CD4-positive, alpha-beta T cell (primary cell): ENCODE results near the gene DTWD1. TPM values are rescaled to one million over a fixed set of nuclear protein-coding genes. Genes with fewer than 3 reads are reported as not detected.

ENCODE experiments used
- ATAC-seq: fragments of 200-7000 bp; cut with Tn5 transposase; one replicate; pipeline ENCODE4 v1.10.0; 2022; ENCODE audit warnings: mild to moderate bottlenecking; ENCODE audit not compliant: poor library complexity
- CTCF ChIA-PET: fragments of 350-600 bp; sonication (Branson Sonifier 250); formaldehyde crosslinking; loops from one replicate; lab custom pipeline; 2021; ENCODE audit warnings: antibody characterized with exemption, inconsistent platforms; lab: Charles Lee
- POLR2A ChIA-PET: fragments of 350-600 bp; sonication (Branson Sonifier 250); formaldehyde crosslinking; loops from one replicate; lab custom pipeline; 2021; ENCODE audit warnings: antibody characterized with exemption, inconsistent platforms; lab: Charles Lee
- DNase-seq, 14 experiments: peaks; one replicate each; pipeline ENCODE4 v3.0.0-alpha.2; 2013 to 2020; ENCODE audit warnings: mixed read lengths in 2 of 14
- H3K27ac ChIP-seq, 2 donors: one replicate each; pipeline versions ENCODE4 v1.5.1 to v1.7.0; 2013; ENCODE audit warnings: low read length in 2 of 2, low read depth in 1 of 2, mild to moderate bottlenecking in 1 of 2
- H3K27me3 ChIP-seq, 2 experiments: 1 replicate in 1 of 2; 2 replicates in 1 of 2; pipeline versions ENCODE4 v1.6.1 to v1.7.0; 2013; ENCODE audit warnings: low read length in 2 of 2, control low read depth in 1 of 2, mild to moderate bottlenecking in 1 of 2, moderate library complexity in 1 of 2; ENCODE audit not compliant: insufficient read depth in 2 of 2, control insufficient read depth in 1 of 2
- H3K36me3 ChIP-seq: one replicate; pipeline ENCODE4 v1.6.1; 2013; ENCODE audit warnings: low read length, control low read depth; ENCODE audit not compliant: insufficient read depth
- H3K4me1 ChIP-seq: one replicate; pipeline ENCODE4 v1.6.1; 2013; ENCODE audit warnings: low read length, control low read depth; ENCODE audit not compliant: insufficient read depth
- H3K4me3 ChIP-seq: one replicate; pipeline ENCODE4 v1.5.1; 2013; ENCODE audit warnings: mild to moderate bottlenecking, low read length, moderate library complexity
- H3K9me3 ChIP-seq, 2 experiments: 1 replicate in 1 of 2; 2 replicates in 1 of 2; pipeline versions ENCODE4 v1.6.1 to v1.7.0; 2013; ENCODE audit warnings: low read length in 2 of 2, mild to moderate bottlenecking in 2 of 2, control low read depth in 1 of 2, moderate library complexity in 1 of 2; ENCODE audit not compliant: control insufficient read depth in 1 of 2, insufficient read depth in 1 of 2
- H3K27ac Mint-ChIP-seq: one replicate; pipeline ENCODE4 v1.8.0; 2020; ENCODE audit warnings: mixed read lengths
- H3K27me3 Mint-ChIP-seq: one replicate; pipeline ENCODE4 v1.8.0; 2021; ENCODE audit warnings: mixed read lengths
- H3K36me3 Mint-ChIP-seq: one replicate; pipeline ENCODE4 v1.8.0; 2021; ENCODE audit warnings: low read depth, mixed read lengths
- H3K4me1 Mint-ChIP-seq: one replicate; pipeline ENCODE4 v1.8.0; 2021; ENCODE audit warnings: low read depth, mixed read lengths
- H3K4me3 Mint-ChIP-seq: one replicate; pipeline ENCODE4 v1.8.0; 2020; ENCODE audit warnings: mild to moderate bottlenecking, mixed read lengths
- H3K9me3 Mint-ChIP-seq: one replicate; pipeline ENCODE4 v1.8.0; 2020; ENCODE audit warnings: mixed read lengths
- CTCF ChIP-seq: fragments of 200-600 bp; IDR thresholded peaks from one replicate; pipeline ENCODE4 v1.8.0; 2022; ENCODE audit warnings: antibody characterized with exemption, mild to moderate bottlenecking
- intact Hi-C, 2 experiments: fragments of 100-400 bp; cut with DNase I in 1 of 2; cut with micrococcal nuclease in 1 of 2; formaldehyde crosslinking; loops; one replicate each; pipeline versions ENCODE4 v1.15.1 to v1.9.0; 2023 to 2025; cut with DNase I, micrococcal nuclease
- total RNA-seq, 174 experiments: library from RNA in 2 of 174; stranded (reverse) in 2 of 174; gene quantifications; one replicate each; pipeline ENCODE4 v1.2.3 and lab custom pipeline; 2021 to 2026

The DTWD1 gene
- total RNA-seq, 2 experiments from 2014 or later, result 10.1 to 10.2 TPM

- no peak for TF ChIP-seq CTCF
- Mint-ChIP-seq H3K4me1 (no peaks in the 10 kb centered on the region), H3K27ac (no peak overlapping the region), H3K36me3 (no peaks in the 10 kb centered on the region), H3K9me3 (no peaks in the 10 kb centered on the region), H3K27me3 (peaks cover 2% of the 10 kb centered on the region), H3K4me3 (no peak overlapping the region)
- ChIA-PET POLR2A (no interaction called here), CTCF (no interaction called here)
- Histone ChIP-seq H3K36me3 (no peaks in the 10 kb centered on the region), H3K27ac (no peak overlapping the region), H3K9me3 (no peaks in the 10 kb centered on the region), H3K4me1 (no peaks in the 10 kb centered on the region), H3K27me3 (no peaks in the 10 kb centered on the region), H3K4me3 (no peak overlapping the region)
- ATAC-seq, result no peak
- intact Hi-C loops, result no loop called here
- DNase-seq, result no peak
Measured at GRCh38 chr15:49669288-49669687, 48.4 kb downstream of the DTWD1 start.

- no peak for TF ChIP-seq CTCF
- no peaks in the 10 kb centered on the region for H3K4me1 Mint-ChIP-seq
- intact Hi-C loops, result loop anchor here in 1 of 2 experiments (10.0 kb wide), 1 partner anchor 209 kb away; no protein-coding TSS in a partner anchor
- no peak for ATAC-seq
- H3K4me3 ChIP-seq, result no peak overlapping the region
- no peak for DNase-seq
- no peak overlapping the region for H3K4me3 Mint-ChIP-seq
- H3K27me3 ChIP-seq, result no peaks in the 10 kb centered on the region
- no peaks in the 10 kb centered on the region for H3K4me1 ChIP-seq
- ChIA-PET CTCF (no interaction called here), POLR2A (no interaction called here)
- no peak overlapping the region for H3K27ac Mint-ChIP-seq
- no peaks in the 10 kb centered on the region for H3K36me3 Mint-ChIP-seq
- no peak overlapping the region for H3K27ac ChIP-seq
- H3K9me3 ChIP-seq, result no peaks in the 10 kb centered on the region
- H3K36me3 ChIP-seq, result no peaks in the 10 kb centered on the region
- H3K27me3 Mint-ChIP-seq, result peaks cover 17% of the 10 kb centered on the region
- H3K9me3 Mint-ChIP-seq, result no peaks in the 10 kb centered on the region
Measured at GRCh38 chr15:49673861-49674260, 53.0 kb downstream of the DTWD1 start.

- no peaks in the 10 kb centered on the region for H3K27me3 ChIP-seq
- H3K9me3 Mint-ChIP-seq, result no peaks in the 10 kb centered on the region
- CTCF ChIA-PET, result no interaction called here
- H3K36me3 ChIP-seq, result no peaks in the 10 kb centered on the region
- DNase-seq (no peak), ATAC-seq (no peak)
- H3K36me3 Mint-ChIP-seq, result no peaks in the 10 kb centered on the region
- H3K4me3 Mint-ChIP-seq, result no peak overlapping the region
- no peak overlapping the region for H3K27ac Mint-ChIP-seq
- intact Hi-C loops, result loop anchor here in 1 of 2 experiments (10.0 kb wide), 1 partner anchor 210 kb away; no protein-coding TSS in a partner anchor
- H3K4me1 Mint-ChIP-seq, result no peaks in the 10 kb centered on the region
- H3K4me3 ChIP-seq, result no peak overlapping the region
- no peaks in the 10 kb centered on the region for H3K4me1 ChIP-seq
- TF ChIP-seq CTCF, result no peak
- no peak overlapping the region for H3K27ac ChIP-seq
- POLR2A ChIA-PET, result no interaction called here
- H3K9me3 ChIP-seq, result no peaks in the 10 kb centered on the region
- peaks cover 17% of the 10 kb centered on the region for H3K27me3 Mint-ChIP-seq
Measured at GRCh38 chr15:49674370-49674769, 53.5 kb downstream of the DTWD1 start.
